ENCODE results near the gene RBFOX1.

DNA sequence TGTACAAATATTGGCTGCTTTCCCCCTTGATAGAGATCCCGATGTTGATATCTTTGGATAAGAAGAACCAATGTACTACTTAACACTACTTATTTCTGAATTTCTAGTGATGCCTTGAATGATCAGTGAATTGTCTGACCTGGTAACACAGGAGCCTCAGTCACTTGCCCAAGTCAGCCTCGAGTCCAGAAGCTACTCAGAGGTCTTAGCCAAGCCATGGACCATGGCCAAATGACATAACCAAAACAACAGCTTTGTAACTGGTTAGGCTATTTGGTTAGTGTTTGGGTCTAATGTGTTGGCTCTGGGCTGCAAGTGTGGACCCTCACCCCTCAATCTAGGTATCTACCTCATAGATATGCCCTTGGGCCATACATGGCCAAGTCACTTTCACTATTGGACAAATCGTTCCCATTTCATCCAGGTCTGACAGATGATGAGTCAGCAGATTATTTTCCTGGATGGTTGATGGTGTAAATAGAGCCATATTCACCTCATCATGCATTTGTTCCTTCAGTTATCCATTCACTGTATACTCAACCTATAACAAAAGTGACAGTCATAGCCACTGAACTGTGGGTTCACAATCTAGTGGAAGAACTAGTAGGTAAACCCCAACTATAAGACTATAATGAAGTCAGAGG is 3.5 kb downstream of the RBFOX1 start:
- TF ChIP-seq EP300 (conservative IDR thresholded peaks at IDR 0.05; ENCODE audit: poor library complexity, severe bottlenecking) (no peak), CTCF (IDR thresholded peaks at IDR 0.05; ENCODE audit: poor library complexity, severe bottlenecking) (no peak), RAD21 (conservative IDR thresholded peaks at IDR 0.05) (no peak)
